HG02759 (cell line): ENCODE data around the gene AQP12A.
A peak's percentile ranks its signal among the peaks of the same experiment; 100 is the strongest.
"Not testable (repeated sequence)": the region's sequence is repeated elsewhere in the genome, so short reads cannot be mapped to it uniquely, and the experiment has no call there.

Experiments
- ATAC-seq: cut with Tn5 transposase; IDR thresholded peaks from one replicate; pipeline ENCODE4 v1.9.1; 2021; ENCODE audit warnings: mild to moderate bottlenecking, moderate library complexity; ENCODE audit not compliant: unreplicated experiment

The AQP12A gene

DNA sequence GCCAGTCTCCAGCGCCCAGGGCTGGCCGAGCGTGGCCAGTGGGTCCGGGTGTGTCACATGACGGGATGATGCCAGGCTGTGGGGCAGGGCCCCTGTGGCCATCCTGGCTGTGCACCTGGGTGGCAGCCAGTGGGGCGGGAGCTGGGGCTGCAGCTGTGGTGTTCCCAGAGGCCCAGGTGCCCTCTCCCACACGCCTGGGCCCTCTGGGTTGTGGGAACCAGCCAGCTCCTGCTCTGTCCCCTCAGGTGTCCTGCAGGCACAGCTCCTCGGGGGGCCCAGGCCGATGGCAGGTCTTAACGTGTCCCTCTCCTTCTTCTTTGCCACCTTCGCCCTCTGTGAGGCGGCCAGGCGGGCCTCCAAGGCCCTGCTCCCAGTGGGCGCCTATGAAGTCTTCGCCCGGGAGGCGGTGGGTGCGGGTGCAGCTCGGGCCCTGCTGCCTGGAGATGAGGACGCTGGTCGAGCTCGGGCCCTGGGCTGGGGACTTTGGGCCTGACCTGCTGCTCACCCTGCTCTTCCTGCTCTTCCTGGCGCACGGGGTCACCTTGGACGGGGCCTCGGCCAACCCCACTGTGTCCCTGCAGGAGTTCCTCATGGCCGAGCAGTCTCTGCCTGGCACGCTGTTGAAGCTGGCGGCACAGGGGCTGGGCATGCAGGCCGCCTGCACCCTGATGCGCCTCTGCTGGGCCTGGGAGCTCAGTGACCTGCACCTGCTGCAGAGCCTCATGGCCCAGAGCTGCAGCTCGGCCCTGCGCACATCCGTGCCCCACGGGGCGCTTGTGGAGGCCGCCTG lies at the start of gene AQP12A:
AQP12A (plus strand) TSS at position 236 of the 790 bp plus-strand sequence; CDS start at position 284, 48 bp downstream.
- ATAC-seq: not testable (repeated sequence)

- no peak for ATAC-seq
Measured at GRCh38 chr2:240642061-240642805, 49.4 kb upstream of the AQP12A start.

DNA sequence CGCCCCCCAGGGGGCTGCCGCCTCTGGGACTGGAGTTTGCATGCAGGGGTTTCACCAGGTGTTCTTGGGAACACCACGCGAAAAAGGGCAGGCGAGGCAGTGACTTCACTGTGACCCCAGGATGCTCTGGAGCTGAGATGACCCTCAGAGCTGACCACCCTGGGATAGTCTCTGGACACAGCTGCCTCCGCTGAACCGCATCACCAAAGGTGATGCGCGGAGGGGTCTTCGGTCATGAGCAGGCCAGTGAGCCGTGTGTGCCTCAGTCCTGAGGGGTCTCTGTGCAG lies 48.9 kb upstream of the AQP12A start:
- no peak for ATAC-seq

GRCh38 chr2:240643093-240643810 lies 48.4 kb upstream of the AQP12A start:
- no peak for ATAC-seq

DNA sequence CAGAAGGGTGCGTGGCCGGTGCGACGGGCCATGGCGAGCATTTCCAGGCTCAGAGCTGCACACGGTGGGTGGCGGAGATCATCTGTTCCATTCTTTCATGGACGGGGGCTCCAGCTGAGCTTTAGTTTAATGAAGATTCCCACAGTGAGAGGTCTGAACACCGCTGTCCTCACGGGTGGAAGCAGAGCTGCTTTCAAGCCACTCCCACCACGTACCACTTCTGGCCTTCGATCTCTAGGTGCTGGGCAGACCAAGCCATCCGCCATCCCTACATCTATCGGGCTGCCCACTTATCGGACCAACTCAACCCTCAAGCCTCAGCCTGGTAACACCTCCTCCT lies 47.9 kb upstream of the AQP12A start:
- no peak for ATAC-seq

DNA sequence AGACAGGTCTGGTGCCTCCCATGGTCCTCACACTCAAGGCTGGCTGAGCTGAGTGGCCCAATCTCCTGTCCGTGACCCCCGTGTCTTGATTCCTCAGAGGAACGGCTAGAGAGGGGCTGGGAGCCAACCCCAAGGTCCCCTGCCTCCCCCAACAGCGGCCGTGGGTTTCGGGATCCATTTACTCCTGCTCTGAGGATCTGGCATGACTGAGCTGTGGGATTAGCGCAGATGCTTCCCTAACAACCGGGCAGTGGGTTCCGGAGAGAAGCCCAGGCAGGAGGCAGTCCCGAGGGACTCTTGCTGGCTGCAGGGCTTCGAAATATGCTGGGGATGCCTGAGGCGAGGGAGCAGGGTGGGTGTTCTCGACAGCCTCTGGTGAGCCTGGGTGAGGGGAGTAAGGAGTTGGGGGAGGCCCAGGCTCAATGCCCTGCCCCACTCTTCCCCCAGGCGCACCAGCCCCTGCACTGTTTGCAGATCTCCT lies 47.5 kb upstream of the AQP12A start:
- no peak for ATAC-seq

DNA sequence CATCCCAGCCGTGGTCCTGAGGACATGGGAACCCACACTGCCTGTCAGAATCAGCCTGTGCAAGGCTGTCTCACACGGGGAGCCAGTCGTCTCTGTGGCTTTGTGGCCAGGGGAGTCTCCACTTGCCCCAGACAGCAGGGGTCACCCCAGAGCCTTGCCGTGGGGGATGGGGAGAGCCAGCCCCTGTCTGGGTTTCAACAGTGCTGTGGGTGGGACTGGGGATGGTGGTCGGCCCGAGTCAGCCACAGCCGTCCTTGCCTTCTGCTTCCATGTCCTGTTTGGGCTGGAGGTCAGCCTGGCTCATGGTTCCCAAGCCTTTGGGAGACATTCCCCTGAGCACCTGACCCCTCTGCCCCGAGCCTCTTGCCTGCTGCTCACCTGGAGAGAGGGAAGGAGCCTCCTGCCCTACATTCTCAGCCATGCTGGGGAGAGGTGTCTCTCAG lies 46.8 kb upstream of the AQP12A start:
- no peak for ATAC-seq

DNA sequence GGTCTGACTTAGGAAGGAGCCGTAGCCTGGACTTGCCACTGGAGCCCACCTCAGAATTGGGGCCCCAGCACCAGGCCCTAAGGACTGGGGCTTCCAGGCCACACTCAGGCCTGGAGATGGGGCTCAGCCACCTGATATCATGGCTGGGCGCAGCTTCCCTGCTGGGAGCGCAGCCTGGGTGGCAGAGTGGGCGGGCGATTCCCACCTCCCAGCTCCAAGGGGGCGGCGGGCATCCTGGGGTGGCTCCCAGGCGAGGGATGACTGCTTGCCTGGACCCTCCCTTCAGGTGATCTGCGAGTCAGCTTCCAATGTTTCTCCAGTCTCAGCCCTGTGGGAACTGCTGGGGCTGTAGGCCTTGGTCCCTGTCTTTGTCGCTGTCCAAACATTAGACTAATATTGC lies 46.3 kb upstream of the AQP12A start:
- ATAC-seq: no peak

DNA sequence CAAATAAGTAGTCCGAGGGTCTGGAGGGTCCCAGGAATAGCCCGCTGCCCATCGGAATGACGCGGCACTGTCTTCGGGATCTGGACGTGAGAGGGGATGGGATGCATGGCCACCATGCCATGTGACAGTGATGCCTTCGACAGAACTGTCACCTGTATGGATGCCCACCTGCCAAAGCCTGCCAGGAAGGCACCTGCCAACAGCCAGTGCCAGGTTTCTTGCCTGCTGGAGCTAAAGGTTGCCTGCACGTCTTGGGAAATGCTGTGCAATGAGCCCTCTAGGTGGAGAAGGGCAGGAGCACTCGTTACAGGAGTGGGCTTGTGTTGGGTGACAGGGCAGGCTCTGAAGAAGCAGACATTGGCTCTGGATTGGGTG lies 45.9 kb upstream of the AQP12A start:
- no peak for ATAC-seq

GRCh38 chr2:240646176-240646899 lies 45.3 kb upstream of the AQP12A start:
- ATAC-seq: no peak

GRCh38 chr2:240646900-240647502 lies 44.7 kb upstream of the AQP12A start:
- no peak for ATAC-seq

DNA sequence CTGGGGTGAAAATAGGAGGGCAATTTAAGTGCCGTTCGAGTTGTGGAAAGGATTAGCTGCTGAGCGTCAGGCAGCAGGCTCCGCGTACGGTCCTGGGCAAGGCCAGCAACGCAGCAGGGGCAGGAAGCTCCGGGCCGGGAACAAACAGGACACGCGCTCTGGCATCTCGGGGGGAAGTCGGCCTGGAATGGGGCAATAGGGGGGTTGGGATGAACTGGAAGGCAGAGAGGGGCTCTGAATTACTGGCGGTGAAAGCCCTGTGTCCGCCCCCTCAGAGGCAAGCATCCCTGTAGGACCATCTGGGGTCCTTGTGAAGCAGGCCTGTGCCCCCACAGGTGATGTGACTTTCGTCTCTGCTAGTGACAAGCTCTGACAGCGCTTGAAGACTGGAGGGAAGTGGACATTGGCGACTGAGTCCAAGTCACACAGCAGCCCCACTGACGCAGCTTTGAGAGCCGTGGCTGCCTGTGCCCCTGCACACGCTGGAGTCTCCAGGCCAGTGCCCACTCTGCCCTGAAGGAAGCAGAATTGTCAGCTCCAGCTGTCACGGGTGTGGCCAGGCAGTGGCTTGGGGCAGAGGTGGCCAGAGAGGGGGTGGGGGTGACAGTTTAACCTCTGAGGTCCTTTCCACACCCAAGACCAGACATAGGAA lies 44.0 kb upstream of the AQP12A start:
- no peak for ATAC-seq

- ATAC-seq: no peak
Measured at GRCh38 chr2:240648155-240648649, 43.5 kb upstream of the AQP12A start.

DNA sequence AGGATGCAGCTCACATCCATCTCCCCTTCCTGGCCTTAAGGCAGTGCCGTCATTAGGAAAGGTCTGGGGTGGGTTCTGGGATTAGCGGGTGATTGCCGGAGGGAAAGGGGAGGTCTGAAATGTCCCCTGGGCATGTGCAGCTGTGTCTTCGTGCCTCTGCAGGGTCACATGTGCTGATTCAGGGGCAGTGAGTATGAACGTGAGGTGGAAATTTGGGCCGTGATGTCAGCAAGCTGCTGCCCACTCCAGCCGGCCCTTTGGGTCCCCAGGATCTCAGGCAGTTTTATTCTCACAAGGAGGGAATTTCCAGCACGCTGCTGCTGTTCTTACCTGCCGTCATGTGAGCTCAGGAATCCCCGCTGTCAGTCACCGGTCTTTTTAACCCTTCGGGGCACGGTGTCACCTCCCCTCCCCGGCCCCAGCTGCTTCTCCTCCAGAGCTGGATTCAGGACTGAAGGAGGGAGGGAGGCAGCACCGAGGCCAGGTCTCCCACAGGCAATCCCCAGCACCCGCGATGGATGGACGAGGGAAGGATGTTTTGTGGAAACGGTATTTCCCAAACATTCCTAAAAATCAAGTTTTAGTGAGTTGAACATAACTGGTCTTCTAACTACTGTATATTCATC lies 42.9 kb upstream of the AQP12A start:
- ATAC-seq: no peak

DNA sequence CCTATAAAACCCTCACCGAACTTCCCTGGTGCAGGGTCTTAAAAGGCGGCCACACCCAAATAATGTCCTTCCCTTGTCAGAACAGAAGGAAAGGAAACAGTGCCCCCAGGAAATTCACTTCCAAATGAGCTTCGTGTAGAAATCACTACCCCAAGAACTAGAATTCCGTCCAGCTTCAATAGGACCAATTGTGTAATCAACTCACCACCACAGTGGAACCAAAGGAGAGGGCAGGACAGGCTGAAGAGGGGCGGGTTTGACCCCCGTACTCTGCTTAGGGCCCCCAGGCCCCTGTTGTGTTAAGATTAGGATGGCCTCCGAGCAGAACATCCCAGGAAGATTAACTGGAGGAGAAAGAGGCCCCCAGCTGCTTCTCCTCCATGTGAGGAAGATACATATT lies 42.3 kb upstream of the AQP12A start:
- ATAC-seq: no peak

DNA sequence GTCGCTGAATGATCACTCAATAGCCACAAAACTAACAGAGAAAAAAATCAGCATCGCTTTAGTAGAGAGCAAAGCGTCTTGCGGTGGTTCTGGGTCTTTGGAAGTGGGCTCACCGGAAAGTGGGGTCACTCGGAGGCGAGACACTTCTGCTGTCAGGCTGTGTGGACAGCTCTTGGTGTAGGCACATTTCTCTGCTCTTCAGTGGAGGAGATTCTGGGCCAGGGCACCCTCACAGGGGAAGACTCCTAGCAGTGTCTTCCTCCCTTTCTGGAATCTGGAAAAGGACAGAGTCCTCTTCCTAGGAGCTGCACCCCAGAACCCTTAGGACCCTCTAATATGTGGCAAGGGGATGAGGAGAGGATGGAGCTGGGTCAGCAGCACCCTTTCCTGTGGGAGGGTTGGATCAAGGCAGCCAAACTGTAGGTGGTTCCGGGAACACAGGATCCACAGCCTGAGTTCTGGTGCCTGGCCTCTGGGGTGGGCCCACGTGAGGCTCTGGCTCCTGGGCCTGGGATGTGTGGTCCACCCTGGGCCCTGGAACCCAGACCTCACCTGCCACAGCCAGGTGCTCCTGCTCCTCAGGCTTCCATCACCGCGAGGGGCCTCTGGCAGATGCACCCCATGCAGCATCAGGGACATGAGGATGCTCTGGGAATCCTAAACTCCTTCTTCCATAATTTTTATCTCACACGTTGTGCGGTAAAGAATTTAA lies 41.3 kb upstream of the AQP12A start:
- ATAC-seq: no peak

DNA sequence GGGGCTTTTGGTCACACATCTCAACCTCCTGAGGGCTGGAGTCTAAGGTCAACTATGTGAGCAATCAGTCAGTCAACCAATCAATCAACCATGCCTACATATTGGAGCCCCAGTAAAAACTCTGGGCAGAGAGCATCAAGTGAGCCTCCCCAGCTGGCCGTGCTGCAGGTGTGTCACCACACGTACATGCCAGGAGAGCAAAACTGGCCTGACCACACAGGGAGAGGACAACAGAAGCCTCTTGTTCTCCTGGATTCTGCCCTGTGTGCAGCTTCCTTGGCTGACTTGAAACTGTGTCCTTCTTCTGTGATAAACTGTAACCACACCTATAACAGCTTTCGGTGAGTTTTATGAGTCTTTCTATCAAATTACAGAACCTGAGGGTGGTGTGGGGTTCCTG lies 40.5 kb upstream of the AQP12A start:
- no peak for ATAC-seq

DNA sequence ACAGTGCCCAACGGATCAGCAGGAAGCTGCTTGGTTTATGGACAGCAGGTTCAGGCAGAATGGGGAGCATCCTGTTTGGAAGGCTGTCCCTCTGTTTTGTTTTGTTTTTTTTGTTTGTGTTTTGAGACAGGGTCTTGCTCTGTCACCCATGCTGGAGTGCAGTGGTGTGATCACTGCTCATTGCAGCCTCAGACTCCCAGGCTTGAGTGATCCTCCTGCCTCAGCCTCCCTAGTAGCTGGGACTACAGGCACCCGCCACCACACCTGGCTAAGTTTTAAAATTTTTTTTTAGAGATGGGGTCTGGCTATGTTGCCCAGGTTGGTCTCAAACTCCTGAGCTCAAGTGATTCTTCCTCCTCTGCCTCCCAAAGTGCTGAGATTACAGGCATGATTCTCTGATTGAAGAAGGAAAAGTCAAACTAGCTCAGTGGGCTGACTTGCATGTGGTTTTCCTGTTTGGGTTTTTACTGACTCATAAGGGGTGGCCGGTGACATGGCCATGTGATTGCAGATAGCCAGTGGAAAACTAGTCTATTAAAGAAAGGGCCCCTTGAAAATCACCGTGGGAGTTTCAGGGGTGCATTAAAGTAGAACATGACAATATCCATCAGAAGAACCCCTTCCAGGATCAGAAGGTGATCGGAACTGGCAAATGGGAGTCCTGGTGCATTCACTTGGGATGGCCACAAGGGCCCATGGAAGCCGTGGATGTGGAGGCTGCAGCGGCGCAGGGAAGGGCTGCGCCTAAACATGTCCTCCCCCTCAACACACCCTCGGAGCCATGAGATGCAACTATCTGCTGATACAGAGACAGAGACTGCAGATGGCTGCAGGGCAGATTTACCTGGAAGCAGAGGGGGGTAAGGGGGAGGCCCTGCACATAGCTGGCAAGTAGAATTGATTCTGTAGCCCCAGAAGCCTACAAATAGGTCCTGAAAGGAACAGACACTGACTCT lies 35.5 kb upstream of the AQP12A start:
- ATAC-seq: peak; percentile 54
